HepG2 (cell line): Measurements from ENCODE around the gene ETS2. TPM values are rescaled to one million over a fixed set of nuclear protein-coding genes. Genes with fewer than 3 reads are reported as not detected.

Source experiments
- ATAC-seq: fragments of 200-7000 bp; cut with Tn5 transposase; 3 replicates; pipeline ENCODE4 v1.9.1; 2020; ENCODE audit warnings: mild to moderate bottlenecking, moderate library complexity
- BruUV-seq: library from RNA; stranded (reverse); fragments of 400-500 nt; replicated peaks from 2 replicates; lab custom pipeline; 2021; lab: Mats Ljungman, UMichigan
- CTCF ChIA-PET: fragments of 300-600 bp; formaldehyde crosslinking; extraction: SDS; loops from one replicate; lab custom pipeline; 2021; ENCODE audit warnings: low total read pairs, inconsistent platforms, low intra/inter-chr PET ratio; lab: Yijun Ruan, JAX
- POLR2A ChIA-PET: fragments of 350-600 bp; sonication (Branson Sonifier 250); formaldehyde crosslinking; loops from one replicate; lab custom pipeline; 2020; ENCODE audit warnings: antibody characterized with exemption, inconsistent platforms; lab: Yijun Ruan, JAX
- DNase-seq: peaks from one replicate; pipeline ENCODE4 v3.0.0-alpha.2; 2015; ENCODE audit warnings: low spot score
- FAIRE-seq: peaks from 3 replicates; lab custom pipeline; 2011; peaks lifted over from hg19 to GRCh38; lab: Jason Lieb, UNC
- H2AFZ ChIP-seq: one replicate; pipeline ENCODE4 v1.6.1; 2011; ENCODE audit warnings: low read length, inconsistent platforms
- H3K27ac ChIP-seq: fragments of 300-600 bp; 3 replicates; pipeline ENCODE4 v1.8.0; 2011; ENCODE audit warnings: mixed run types, mild to moderate bottlenecking, mixed read lengths, low read length, inconsistent platforms; ENCODE audit not compliant: insufficient read depth; ENCODE audit errors: extremely low read length
- H3K27me3 ChIP-seq, 2 experiments: fragments of 200-600 bp in 1 of 2; 2 replicates in 1 of 2; 3 replicates in 1 of 2; pipeline versions ENCODE4 v1.6.0 to v1.8.0; 2011; ENCODE audit warnings: low read length in 2 of 2, mild to moderate bottlenecking in 2 of 2, moderate library complexity in 2 of 2, inconsistent platforms in 1 of 2; ENCODE audit not compliant: insufficient read depth in 2 of 2, control insufficient read depth in 1 of 2
- H3K36me3 ChIP-seq, 2 experiments: fragments of 200-600 bp in 1 of 2; replicated peaks in 1 of 2; 2 replicates in 1 of 2; 3 replicates in 1 of 2; pipeline versions ENCODE4 v1.5.1 to v1.8.0; 2011; ENCODE audit warnings: low read length in 2 of 2, inconsistent platforms in 1 of 2; ENCODE audit not compliant: insufficient read depth in 2 of 2, control insufficient read depth in 1 of 2
- H3K4me1 ChIP-seq: 2 replicates; pipeline ENCODE4 v1.5.1; 2012; ENCODE audit warnings: low read length, inconsistent platforms; ENCODE audit not compliant: insufficient read depth
- H3K4me2 ChIP-seq: 2 replicates; pipeline ENCODE4 v1.6.0; 2011; ENCODE audit warnings: low read depth, low read length, inconsistent platforms
- H3K4me3 ChIP-seq, 3 experiments: fragments of 200-600 bp in 1 of 3; sonication (generic), shearing (Covaris generic) in 1 of 3; replicated peaks in 1 of 3; 2 replicates each; pipeline ENCODE4 v1.5.1; 2011 to 2016; ENCODE audit warnings: low read length in 3 of 3, inconsistent platforms in 2 of 3, low read depth in 2 of 3, mild to moderate bottlenecking in 2 of 3, control low read depth in 1 of 3, mixed read lengths in 1 of 3; ENCODE audit not compliant: insufficient read depth in 1 of 3
- H3K79me2 ChIP-seq: one replicate; pipeline ENCODE4 v1.6.1; 2011; ENCODE audit warnings: low read length, inconsistent platforms; ENCODE audit not compliant: insufficient read depth
- H3K9ac ChIP-seq: 2 replicates; pipeline ENCODE4 v1.6.0; 2011; ENCODE audit warnings: mild to moderate bottlenecking, low read depth, low read length, inconsistent platforms; ENCODE audit not compliant: insufficient read depth
- H3K9me3 ChIP-seq: 2 replicates; pipeline ENCODE4 v1.5.1; 2012; ENCODE audit warnings: mild to moderate bottlenecking, low read length
- H4K20me1 ChIP-seq: 2 replicates; pipeline ENCODE4 v1.6.0; 2011; ENCODE audit warnings: inconsistent platforms, mild to moderate bottlenecking, low read length, moderate library complexity; ENCODE audit not compliant: insufficient read depth
- AGO2 ChIP-seq: fragments of 200-400 bp; formaldehyde crosslinking; optimal IDR thresholded peaks from 2 replicates; pipeline ENCODE3; 2017; ENCODE audit warnings: mild to moderate bottlenecking, low read depth, low read length, moderate library complexity
- ARNT ChIP-seq: fragments of 450-650 bp; IDR thresholded peaks from 2 replicates; pipeline ENCODE4 v1.6.1; 2017
- KAT8 ChIP-seq: IDR thresholded peaks from 2 replicates; pipeline ENCODE4 v1.6.1; 2016; ENCODE audit warnings: missing genetic modification reagents, missing compliant biosample characterization
- POLR2AphosphoS2 ChIP-seq: IDR thresholded peaks from 2 replicates; pipeline ENCODE4 v1.6.1; 2011; ENCODE audit warnings: low read depth, low read length, improper control_type of control experiment
- RBFOX2 ChIP-seq: fragments of 200-400 bp; formaldehyde crosslinking; IDR thresholded peaks from 2 replicates; pipeline ENCODE4 v1.6.1; 2017; ENCODE audit warnings: low read depth, mild to moderate bottlenecking, low read length
- ZNF605 ChIP-seq: sonication (generic); formaldehyde crosslinking; IDR thresholded peaks from 2 replicates; pipeline ENCODE4 v1.8.0; 2022; ENCODE audit warnings: mild to moderate bottlenecking, missing genetic modification reagents
- WGBS: methylation state at CpG from one replicate; pipeline ENCODE4 v1.1.6; 2017; ENCODE audit warnings: low lambda C conversion rate; 5-methylcytosine and 5-hydroxymethylcytosine counted together
- in situ Hi-C: cut with HindIII; loops from 2 replicates; pipeline ENCODE4 v1.10.0; 2017; ENCODE audit warnings: low pct_unique_long_range_greater_than_20kb; ENCODE audit not compliant: extremely low pct_ligation_motif_present
- intact Hi-C: fragments of 100-400 bp; cut with micrococcal nuclease; formaldehyde crosslinking; loops from one replicate; pipeline ENCODE4 v1.10.0; 2022; ENCODE audit not compliant: unreplicated experiment
- polyA plus RNA-seq, 8 experiments: library from polyadenylated mRNA; depleted of rRNA in 3 of 8; stranded (reverse) in 7 of 8; unstranded in 1 of 8; fragments of >200 nt; fragmentation: Illumina TruSeq in 4 of 8; extraction: Trizol in 4 of 8; gene quantifications; 2 replicates each; pipeline versions ENCODE4 v1.2.1 to v1.2.3, GENCODE V29; 2011 to 2016; ENCODE audit warnings: low read depth in 4 of 8, missing spikeins in 1 of 8, mixed read lengths in 1 of 8; ENCODE audit not compliant: insufficient read depth in 1 of 8
- total RNA-seq, 5 experiments: library from RNA; depleted of rRNA; stranded (reverse); fragments of >200 nt; fragmentation: Illumina TruSeq; extraction: Trizol; gene quantifications; 2 replicates each; pipeline ENCODE4 v1.2.3, GENCODE V29; 2016; ENCODE audit warnings: low read depth in 1 of 5
- TF ChIP-seq, protein P1 (sequence below): IDR thresholded peaks from 2 replicates; pipeline ENCODE4 v1.4.0; 2020; ENCODE audit warnings: mild to moderate bottlenecking, missing genetic modification reagents

The ETS2 gene
- total and polyA plus RNA-seq, 2 of the 13 experiments (the other 11 are each of a cell fraction or from before 2014, with no cell fraction given), result 24.6 to 64.4 TPM

DNA sequence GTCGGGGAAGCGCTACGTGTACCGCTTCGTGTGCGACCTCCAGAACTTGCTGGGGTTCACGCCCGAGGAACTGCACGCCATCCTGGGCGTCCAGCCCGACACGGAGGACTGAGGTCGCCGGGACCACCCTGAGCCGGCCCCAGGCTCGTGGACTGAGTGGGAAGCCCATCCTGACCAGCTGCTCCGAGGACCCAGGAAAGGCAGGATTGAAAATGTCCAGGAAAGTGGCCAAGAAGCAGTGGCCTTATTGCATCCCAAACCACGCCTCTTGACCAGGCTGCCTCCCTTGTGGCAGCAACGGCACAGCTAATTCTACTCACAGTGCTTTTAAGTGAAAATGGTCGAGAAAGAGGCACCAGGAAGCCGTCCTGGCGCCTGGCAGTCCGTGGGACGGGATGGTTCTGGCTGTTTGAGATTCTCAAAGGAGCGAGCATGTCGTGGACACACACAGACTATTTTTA lies 17.1 kb downstream of the ETS2 start (continued):
- TF ChIP-seq, protein P1, sequence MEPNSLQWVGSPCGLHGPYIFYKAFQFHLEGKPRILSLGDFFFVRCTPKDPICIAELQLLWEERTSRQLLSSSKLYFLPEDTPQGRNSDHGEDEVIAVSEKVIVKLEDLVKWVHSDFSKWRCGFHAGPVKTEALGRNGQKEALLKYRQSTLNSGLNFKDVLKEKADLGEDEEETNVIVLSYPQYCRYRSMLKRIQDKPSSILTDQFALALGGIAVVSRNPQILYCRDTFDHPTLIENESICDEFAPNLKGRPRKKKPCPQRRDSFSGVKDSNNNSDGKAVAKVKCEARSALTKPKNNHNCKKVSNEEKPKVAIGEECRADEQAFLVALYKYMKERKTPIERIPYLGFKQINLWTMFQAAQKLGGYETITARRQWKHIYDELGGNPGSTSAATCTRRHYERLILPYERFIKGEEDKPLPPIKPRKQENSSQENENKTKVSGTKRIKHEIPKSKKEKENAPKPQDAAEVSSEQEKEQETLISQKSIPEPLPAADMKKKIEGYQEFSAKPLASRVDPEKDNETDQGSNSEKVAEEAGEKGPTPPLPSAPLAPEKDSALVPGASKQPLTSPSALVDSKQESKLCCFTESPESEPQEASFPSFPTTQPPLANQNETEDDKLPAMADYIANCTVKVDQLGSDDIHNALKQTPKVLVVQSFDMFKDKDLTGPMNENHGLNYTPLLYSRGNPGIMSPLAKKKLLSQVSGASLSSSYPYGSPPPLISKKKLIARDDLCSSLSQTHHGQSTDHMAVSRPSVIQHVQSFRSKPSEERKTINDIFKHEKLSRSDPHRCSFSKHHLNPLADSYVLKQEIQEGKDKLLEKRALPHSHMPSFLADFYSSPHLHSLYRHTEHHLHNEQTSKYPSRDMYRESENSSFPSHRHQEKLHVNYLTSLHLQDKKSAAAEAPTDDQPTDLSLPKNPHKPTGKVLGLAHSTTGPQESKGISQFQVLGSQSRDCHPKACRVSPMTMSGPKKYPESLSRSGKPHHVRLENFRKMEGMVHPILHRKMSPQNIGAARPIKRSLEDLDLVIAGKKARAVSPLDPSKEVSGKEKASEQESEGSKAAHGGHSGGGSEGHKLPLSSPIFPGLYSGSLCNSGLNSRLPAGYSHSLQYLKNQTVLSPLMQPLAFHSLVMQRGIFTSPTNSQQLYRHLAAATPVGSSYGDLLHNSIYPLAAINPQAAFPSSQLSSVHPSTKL (CRISPR knock-in tag), result no peak
- TF ChIP-seq ZNF605 (CRISPR knock-in tag) (no peak), RBFOX2 (peak; percentile 57), ARNT (no peak), AGO2 (peak; percentile 69)

GRCh38 chr21:38823737-38824123 lies 18.0 kb downstream of the ETS2 start:
- intact Hi-C loops (loop anchor here (5.0 kb wide), 2 partner anchors 36 to 314 kb away; no protein-coding TSS in a partner anchor), in situ Hi-C loops (no loop called here)
- no peak overlapping the region for H2AFZ ChIP-seq
- H3K4me3 ChIP-seq, result no peak overlapping the region
- ChIA-PET POLR2A (interaction anchor here (0.9 to 2.6 kb wide), 11 partner anchors 8 to 142 kb away, joined by 3 to 21 read pairs (median 6); partner anchors contain the start of gene ETS2), CTCF (no interaction called here)
- no peaks in the 10 kb centered on the region for H3K27me3 ChIP-seq
- no peaks in the 10 kb centered on the region for H4K20me1 ChIP-seq
- H3K79me2 ChIP-seq, result no peaks in the 10 kb centered on the region
- no peak for FAIRE-seq
- H3K9ac ChIP-seq, result peak overlapping the region; percentile 51; the same call in 1 of the 2 replicates
- peak overlapping the region; percentile 94 for H3K27ac ChIP-seq
- H3K9me3 ChIP-seq, result peaks cover 17% of the 10 kb centered on the region
- WGBS, result 78% methylated on average over 3 of the region's 3 CpGs
- peak overlapping the region; percentile 50 for H3K4me2 ChIP-seq
- no peak for ATAC-seq
- peaks cover 22 to 44% of the 10 kb centered on the region in 2 experiments for H3K36me3 ChIP-seq
- TSS peak; percentile 100 for BruUV-seq
- peaks cover 73% of the 10 kb centered on the region for H3K4me1 ChIP-seq
- no peak for DNase-seq
- 0 out of 2 replicates have a peak, but pooled peaks have one; percentile 3 for TF ChIP-seq POLR2AphosphoS2
- no peak for TF ChIP-seq KAT8 (CRISPR knock-in tag)
